OCI-LY3 (cell line): ENCODE data around the gene FHOD3.

ENCODE experiments used
- H2AFZ ChIP-seq: fragments of 200-600, 300-600 bp; shearing (Covaris generic); 2 replicates; pipeline ENCODE4 v1.6.0; 2014; ENCODE audit warnings: antibody characterized with exemption, low read depth, low read length
- H3K27ac ChIP-seq: fragments of 200-600, 300-600 bp; sonication (generic); 2 replicates; pipeline ENCODE4 v1.5.1; 2014; ENCODE audit warnings: mild to moderate bottlenecking, low read length, moderate library complexity, mixed read lengths
- H3K27me3 ChIP-seq: fragments of 200-600, 300-600 bp; sonication (generic); 2 replicates; pipeline ENCODE4 v1.6.1; 2014; ENCODE audit warnings: low read depth, low read length, mixed read lengths
- H3K36me3 ChIP-seq: fragments of 200-600, 300-600 bp; sonication (generic); replicated peaks from 2 replicates; pipeline ENCODE3; 2014; ENCODE audit warnings: low read depth, low read length, mixed read lengths
- H3K4me1 ChIP-seq: fragments of 300-600, 200-600 bp; sonication (generic); 2 replicates; pipeline ENCODE4 v1.6.1; 2014; ENCODE audit warnings: low read length, mixed read lengths
- H3K4me2 ChIP-seq: fragments of 200-600, 300-600 bp; sonication (generic); 2 replicates; pipeline ENCODE4 v1.6.1; 2014; ENCODE audit warnings: low read length, mixed read lengths
- H3K4me3 ChIP-seq: fragments of 300-600, 200-600 bp; sonication (generic); 2 replicates; pipeline ENCODE4 v1.5.1; 2014; ENCODE audit warnings: antibody characterized with exemption, mild to moderate bottlenecking, low read length, moderate library complexity
- H3K79me2 ChIP-seq: fragments of 300-600, 200-600 bp; shearing (Covaris generic); 2 replicates; pipeline ENCODE4 v1.6.1; 2014; ENCODE audit warnings: mild to moderate bottlenecking, low read length, mixed read lengths
- H3K9ac ChIP-seq: fragments of 300-600, 200-600 bp; shearing (Covaris generic); 2 replicates; pipeline ENCODE4 v1.6.0; 2014; ENCODE audit warnings: mild to moderate bottlenecking, low read length, moderate library complexity
- H3K9me3 ChIP-seq: fragments of 200-600, 300-600 bp; shearing (Covaris generic); 2 replicates; pipeline ENCODE4 v1.6.1; 2014; ENCODE audit warnings: low read length, mixed read lengths; ENCODE audit not compliant: insufficient read depth
- H4K20me1 ChIP-seq: fragments of 200-600, 300-600 bp; sonication (generic); 2 replicates; pipeline ENCODE4 v1.6.1; 2016; ENCODE audit warnings: low read length, mixed read lengths; ENCODE audit not compliant: insufficient read depth
- CTCF ChIP-seq: fragments of 200-600, 300-600 bp; sonication (generic); IDR thresholded peaks from 2 replicates; pipeline ENCODE4 v1.5.1; 2014; ENCODE audit warnings: antibody characterized with exemption, low read length, low read depth
- EZH2phosphoT487 ChIP-seq: fragments of 200-600 bp; shearing (Covaris generic); IDR thresholded peaks from 2 replicates; pipeline ENCODE4 v1.6.1; 2018; ENCODE audit warnings: antibody characterized with exemption, mixed run types, low read depth

FHOD3 gene

GRCh38 chr18:36514778-36515177 lies 217.3 kb downstream of the FHOD3 start:
- Histone ChIP-seq H3K4me2 (no peak overlapping the region), H4K20me1 (no peaks in the 10 kb centered on the region), H2AFZ (no peak overlapping the region), H3K9ac (no peak overlapping the region), H3K27me3 (peaks cover 9% of the 10 kb centered on the region), H3K79me2 (no peaks in the 10 kb centered on the region), H3K27ac (no peak overlapping the region), H3K4me3 (no peak overlapping the region), H3K9me3 (no peaks in the 10 kb centered on the region), H3K36me3 (no peaks in the 10 kb centered on the region), H3K4me1 (no peaks in the 10 kb centered on the region)
- TF ChIP-seq CTCF (no peak), EZH2phosphoT487 (no peak)

DNA sequence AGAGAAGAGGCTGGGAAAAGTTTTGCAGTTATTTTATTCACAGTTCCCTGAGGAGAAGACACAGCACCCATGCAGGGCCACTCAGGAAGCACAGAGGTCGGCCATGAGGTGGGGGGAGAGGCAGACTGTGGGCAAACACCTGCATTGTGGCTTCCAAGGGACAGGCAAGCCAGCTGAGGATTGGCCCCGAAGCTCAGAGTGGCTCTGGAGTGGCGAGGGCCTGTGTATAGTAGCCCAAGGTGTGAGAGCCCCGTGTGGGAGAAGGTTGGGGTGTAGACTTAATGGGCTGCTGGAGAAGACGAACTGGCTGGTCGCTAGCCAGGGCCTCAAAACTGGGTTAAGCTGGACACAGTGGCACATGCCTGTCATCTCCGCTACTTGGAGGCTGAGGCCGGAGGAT lies 218.7 kb downstream of the FHOD3 start:
- no peak overlapping the region for H3K4me2 ChIP-seq
- no peak overlapping the region for H2AFZ ChIP-seq
- H3K79me2 ChIP-seq, result no peaks in the 10 kb centered on the region
- H3K9ac ChIP-seq, result no peak overlapping the region
- no peaks in the 10 kb centered on the region for H3K36me3 ChIP-seq
- no peak overlapping the region for H3K27ac ChIP-seq
- H4K20me1 ChIP-seq, result no peaks in the 10 kb centered on the region
- H3K9me3 ChIP-seq, result no peaks in the 10 kb centered on the region
- H3K4me3 ChIP-seq, result no peak overlapping the region
- no peaks in the 10 kb centered on the region for H3K4me1 ChIP-seq
- TF ChIP-seq EZH2phosphoT487 (no peak), CTCF (no peak)
- H3K27me3 ChIP-seq, result peaks cover 5% of the 10 kb centered on the region; the same call in 1 of the 2 replicates

GRCh38 chr18:36516726-36517125 lies 219.2 kb downstream of the FHOD3 start:
- H4K20me1 ChIP-seq, result no peaks in the 10 kb centered on the region
- no peak overlapping the region for H3K4me3 ChIP-seq
- H3K4me2 ChIP-seq, result no peak overlapping the region
- peaks cover 5% of the 10 kb centered on the region; the same call in 1 of the 2 replicates for H3K27me3 ChIP-seq
- no peaks in the 10 kb centered on the region for H3K9me3 ChIP-seq
- H3K79me2 ChIP-seq, result no peaks in the 10 kb centered on the region
- H3K4me1 ChIP-seq, result no peaks in the 10 kb centered on the region
- no peak overlapping the region for H3K27ac ChIP-seq
- H3K36me3 ChIP-seq, result no peaks in the 10 kb centered on the region
- no peak overlapping the region for H2AFZ ChIP-seq
- no peak for TF ChIP-seq CTCF
- TF ChIP-seq EZH2phosphoT487, result no peak
- H3K9ac ChIP-seq, result no peak overlapping the region

DNA sequence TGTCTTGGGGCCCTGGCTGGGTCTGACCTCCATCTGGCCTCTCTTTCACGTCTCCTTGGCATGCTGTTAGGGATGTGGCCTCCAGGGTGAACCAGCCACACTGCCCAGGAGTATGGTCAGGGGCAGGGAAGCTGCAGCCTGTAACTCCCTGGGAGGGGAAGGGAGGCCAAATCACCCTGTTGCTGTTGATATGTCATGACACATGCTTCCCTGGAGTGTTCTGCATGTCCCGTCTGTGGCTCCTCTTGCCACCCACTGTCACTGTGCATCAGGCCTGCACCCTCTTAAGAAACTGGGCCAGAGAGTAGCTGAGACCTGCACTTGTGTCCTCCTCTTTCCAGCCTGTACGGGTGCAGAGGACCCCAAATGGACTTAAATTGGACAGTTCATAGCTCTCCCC lies 221.3 kb downstream of the FHOD3 start:
- Histone ChIP-seq H2AFZ (no peak overlapping the region), H3K27me3 (no peaks in the 10 kb centered on the region), H3K4me1 (no peaks in the 10 kb centered on the region), H3K4me3 (no peak overlapping the region), H3K9me3 (no peaks in the 10 kb centered on the region), H3K4me2 (no peak overlapping the region), H3K9ac (no peak overlapping the region), H3K36me3 (no peaks in the 10 kb centered on the region), H3K79me2 (no peaks in the 10 kb centered on the region), H4K20me1 (no peaks in the 10 kb centered on the region), H3K27ac (no peak overlapping the region)
- TF ChIP-seq CTCF (no peak), EZH2phosphoT487 (no peak)
